Measurements from ENCODE around the gene GRPEL1. TPM values are rescaled to one million over a fixed set of nuclear protein-coding genes. Genes with fewer than 3 reads are reported as not detected.
A peak's percentile ranks its signal among the peaks of the same experiment; 100 is the strongest.
"Not testable (repeated sequence)": the region's sequence is repeated elsewhere in the genome, so short reads cannot be mapped to it uniquely, and the experiment has no call there.

Gene GRPEL1
- total RNA-seq, 8 experiments from 2014 or later, result 14.3 to 75.1 (median 20.3) TPM

DNA sequence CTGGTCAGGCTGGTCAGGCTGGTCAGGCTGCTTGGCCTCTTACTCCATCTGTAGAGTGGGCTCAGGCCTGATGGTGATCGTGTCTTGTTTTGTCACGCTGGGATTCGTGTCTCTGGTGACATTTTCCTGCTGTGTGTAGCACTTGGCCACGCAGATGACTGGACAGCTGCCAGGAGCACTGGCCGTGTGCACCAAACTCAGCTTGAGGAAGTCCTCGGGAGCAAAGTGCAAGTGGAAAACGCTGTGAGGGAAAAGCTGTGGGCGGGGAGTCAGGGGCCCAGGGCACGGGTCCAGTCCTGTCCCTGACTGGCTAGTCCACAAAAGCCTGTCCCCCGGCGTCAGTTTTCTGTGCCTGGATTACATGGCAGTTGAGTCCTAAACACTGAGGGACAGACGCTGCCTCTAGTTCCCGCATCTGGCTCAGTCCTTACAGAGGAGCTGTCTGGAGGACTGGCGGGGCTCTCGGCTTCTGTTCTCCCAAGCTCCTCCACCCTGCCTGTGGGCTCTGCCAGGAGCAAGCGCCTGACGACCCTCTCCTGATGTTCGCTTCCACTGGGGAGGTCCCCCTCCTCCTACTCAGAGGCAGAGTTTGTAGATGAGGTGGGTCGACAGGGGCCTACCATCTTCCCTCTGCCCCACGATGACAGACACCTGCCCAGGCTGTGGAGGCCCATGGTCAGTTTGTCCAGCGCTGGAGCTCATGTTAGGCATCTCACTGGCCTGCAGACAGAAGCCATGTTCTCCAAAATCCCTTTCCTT lies 35.9 kb upstream of the GRPEL1 start:
- 8 to 80% (median 40%) methylated on average over 1 to 7 of the region's 21 CpGs; no CpG with 5 or more reads in 3 of the 10 experiments for WGBS, 10 experiments
- Histone ChIP-seq H3K4me1 (replicated peaks in 1 of 2) (peaks cover 13 to 24% of the 10 kb centered on the region in 2 donors), H3K4me3 (peak overlapping the region in 4 of 5 donors; percentile 27 to 39 (median 38)), H3K27ac (peak overlapping the region in 1 of 2 donors; percentile 5)
- peak; percentile 1 to 60 (median 29) for ATAC-seq (replicated peaks in 6 of 8)
- in situ Hi-C loops (cut with MboI; ENCODE audit: low pct_unique_long_range_greater_than_20kb in 2 of 9, low sequenced_read_pairs in 9 of 9, unreplicated experiment in 9 of 9), result no loop called here

GRCh38 chr4:7103031-7103606 lies 35.3 kb upstream of the GRPEL1 start:
- in situ Hi-C loops (cut with MboI; ENCODE audit: low pct_unique_long_range_greater_than_20kb in 2 of 9, low sequenced_read_pairs in 9 of 9, unreplicated experiment in 9 of 9), result no loop called here
- 0 to 19% (median 0%) methylated on average over 3 to 12 of the region's 35 CpGs; no CpG with 5 or more reads in 7 of the 10 experiments for WGBS, 10 experiments
- peaks cover 13 to 24% of the 10 kb centered on the region in 2 donors for H3K4me1 ChIP-seq (replicated peaks in 1 of 2)
- ATAC-seq (replicated peaks in 6 of 8), result peak; percentile 35 to 74 (median 66)
- peak overlapping the region in 1 of 2 donors; percentile 5 for H3K27ac ChIP-seq
- H3K4me3 ChIP-seq, result peak overlapping the region; percentile 12 to 39 (median 37)

- Histone ChIP-seq H3K4me3 (peak overlapping the region in 4 of 5 donors; percentile 27 to 39 (median 38)), H3K4me1 (replicated peaks in 1 of 2) (peaks cover 13 to 24% of the 10 kb centered on the region in 2 donors)
- 30 to 83% (median 41%) methylated on average over 1 to 10 of the region's 12 CpGs; no CpG with 5 or more reads in 4 of the 10 experiments for WGBS, 10 experiments
- H3K27ac ChIP-seq; ATAC-seq (replicated peaks in 6 of 8); in situ Hi-C loops (cut with MboI; ENCODE audit: low pct_unique_long_range_greater_than_20kb in 2 of 9, low sequenced_read_pairs in 9 of 9, unreplicated experiment in 9 of 9): not testable (repeated sequence)
These were observed 34.6 kb upstream of the GRPEL1 start for GRCh38 chr4:7102516-7102909.

DNA sequence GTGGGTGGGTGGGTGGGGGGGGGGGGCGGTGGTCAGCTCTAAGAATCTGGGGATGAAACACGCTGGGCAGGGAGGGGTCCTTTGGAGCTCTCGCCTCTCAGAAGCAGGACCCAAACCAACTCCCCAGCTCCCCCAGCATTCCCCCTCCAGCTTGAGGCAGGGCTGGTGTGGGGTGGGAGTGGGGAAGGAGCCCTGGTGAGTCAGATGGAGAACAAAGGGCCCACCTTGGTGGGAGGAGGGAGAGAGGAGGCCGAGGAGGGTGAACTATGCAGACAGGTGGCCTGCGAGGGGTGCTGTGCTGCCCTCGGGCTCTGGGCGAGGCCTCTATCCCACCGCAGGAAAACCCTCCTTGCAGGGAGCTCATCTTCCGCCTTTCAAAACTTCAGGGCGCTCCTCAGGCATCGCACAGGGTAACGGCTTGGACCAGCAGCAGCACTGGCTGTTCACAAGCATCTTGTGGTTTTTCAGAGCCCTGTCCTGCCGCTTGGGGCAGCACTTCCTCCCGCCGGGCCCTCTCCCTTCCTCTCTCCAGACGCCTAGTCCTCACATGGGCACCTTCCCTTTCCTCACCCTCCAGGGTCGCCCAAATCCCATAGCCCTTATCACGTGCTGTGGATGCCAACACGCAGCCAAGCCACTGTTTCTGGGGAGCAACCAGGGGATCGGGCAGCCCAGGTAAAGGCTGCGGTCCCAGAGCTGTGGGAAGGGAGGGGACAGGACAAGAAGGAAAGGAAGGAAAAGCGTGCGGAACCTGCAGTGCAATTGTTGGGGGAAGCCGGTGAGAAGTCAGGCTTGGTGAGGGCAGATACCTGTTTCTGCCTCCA lies 34.0 kb upstream of the GRPEL1 start:
- 0 to 53% (median 10%) methylated on average over 2 to 9 of the region's 24 CpGs; no CpG with 5 or more reads in 3 of the 10 experiments for WGBS, 10 experiments
- in situ Hi-C loops (cut with MboI; ENCODE audit: low pct_unique_long_range_greater_than_20kb in 2 of 9, low sequenced_read_pairs in 9 of 9, unreplicated experiment in 9 of 9), result no loop called here
- ATAC-seq (replicated peaks in 6 of 8), result peak; percentile 75 to 93 (median 84)
- H3K4me1 ChIP-seq (replicated peaks in 1 of 2), result peaks cover 13 to 24% of the 10 kb centered on the region in 2 donors
- peak overlapping the region in 1 of 2 donors; percentile 31 for H3K27ac ChIP-seq
- H3K4me3 ChIP-seq, result peak overlapping the region in 3 of 5 donors; percentile 5 to 22 (median 6)

- Histone ChIP-seq H3K4me1 (replicated peaks in 1 of 2) (peaks cover 0 to under 1% of the 10 kb centered on the region in 2 donors), H3K27ac (no peak overlapping the region), H3K4me3 (no peak overlapping the region)
- WGBS, 10 experiments, result 72 to 100% (median 93%) methylated on average over 1 to 7 of the region's 7 CpGs; no CpG with 5 or more reads in 1 of the 10 experiments
- in situ Hi-C loops (cut with MboI; ENCODE audit: low pct_unique_long_range_greater_than_20kb in 2 of 9, low sequenced_read_pairs in 9 of 9, unreplicated experiment in 9 of 9), result loop anchor here in 1 of 9 experiments (25.0 kb wide), 1 partner anchor 384 kb away; the partner anchor contains the start of genes BLOC1S4 and MRFAP1L1
- no peak for ATAC-seq (replicated peaks in 6 of 8)
These were observed 28.4 kb upstream of the GRPEL1 start for GRCh38 chr4:7096236-7096635.

DNA sequence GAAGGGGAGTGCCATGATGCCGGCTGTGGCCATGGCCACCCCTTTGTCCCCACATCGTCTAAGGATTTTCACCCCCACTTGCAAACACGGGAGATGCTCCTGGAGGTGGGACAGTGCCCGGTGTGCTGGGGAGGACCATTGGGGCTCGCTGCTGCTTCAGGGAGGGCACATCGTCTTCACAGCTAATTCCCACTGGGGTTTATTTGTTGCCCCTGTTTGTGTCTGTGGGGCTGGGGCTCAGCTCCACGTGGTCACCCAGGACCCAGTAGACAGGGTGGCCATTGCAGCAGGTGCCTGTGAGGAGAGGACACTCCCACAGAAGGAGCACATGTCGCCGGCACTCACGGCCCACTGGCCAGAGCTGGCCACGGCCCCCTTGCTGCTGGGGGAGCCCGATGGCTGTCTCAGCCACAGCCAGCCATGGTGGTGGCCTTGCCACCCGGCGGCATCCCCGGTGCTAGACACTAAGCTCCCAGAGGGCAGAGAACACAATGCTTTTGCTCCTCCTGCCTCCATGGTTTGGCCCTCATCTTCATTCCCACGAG lies 27.8 kb upstream of the GRPEL1 start:
- in situ Hi-C loops (cut with MboI; ENCODE audit: low pct_unique_long_range_greater_than_20kb in 2 of 9, low sequenced_read_pairs in 9 of 9, unreplicated experiment in 9 of 9), result loop anchor here in 1 of 9 experiments (25.0 kb wide), 1 partner anchor 383 kb away; the partner anchor contains the start of genes BLOC1S4 and MRFAP1L1

DNA sequence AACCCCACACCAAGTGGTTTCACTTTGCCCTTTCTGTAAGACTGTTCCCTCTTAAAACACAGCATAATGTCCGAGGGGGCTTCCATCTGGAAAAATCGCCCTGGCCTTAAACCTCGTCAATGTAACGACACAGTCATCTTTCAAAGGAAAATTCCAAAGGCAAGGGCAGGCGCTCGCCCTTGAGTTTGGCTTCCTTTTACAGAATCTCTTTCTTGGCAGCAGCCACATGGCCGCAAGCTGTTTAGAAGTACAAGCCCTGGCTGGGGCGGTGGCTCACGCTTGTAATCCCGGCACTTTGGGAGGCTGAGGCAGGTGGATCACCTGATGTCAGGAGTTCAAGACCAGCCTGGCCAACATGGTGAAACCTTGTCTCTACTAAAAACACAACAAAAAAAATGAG lies 27.1 kb upstream of the GRPEL1 start:
- no peak for ATAC-seq (replicated peaks in 6 of 8)
- Histone ChIP-seq H3K27ac (no peak overlapping the region), H3K4me1 (replicated peaks in 1 of 2) (peaks cover 0 to 5% of the 10 kb centered on the region in 2 donors), H3K4me3 (no peak overlapping the region)
- in situ Hi-C loops (cut with MboI; ENCODE audit: low pct_unique_long_range_greater_than_20kb in 2 of 9, low sequenced_read_pairs in 9 of 9, unreplicated experiment in 9 of 9), result loop anchor here in 1 of 9 experiments (25.0 kb wide), 1 partner anchor 383 kb away; the partner anchor contains the start of genes BLOC1S4 and MRFAP1L1
- WGBS, 10 experiments, result 20 to 97% (median 83%) methylated on average over 1 to 10 of the region's 10 CpGs; no CpG with 5 or more reads in 3 of the 10 experiments

More for the DNA sequence above, 27.8 kb upstream of the GRPEL1 start:
- ATAC-seq (replicated peaks in 6 of 8), result no peak
- WGBS, 10 experiments, result 31 to 100% (median 80%) methylated on average over 1 to 4 of the region's 16 CpGs; no CpG with 5 or more reads in 3 of the 10 experiments
- peaks cover 0 to 5% of the 10 kb centered on the region in 2 donors for H3K4me1 ChIP-seq (replicated peaks in 1 of 2)
- no peak overlapping the region for H3K27ac ChIP-seq
- no peak overlapping the region for H3K4me3 ChIP-seq

DNA sequence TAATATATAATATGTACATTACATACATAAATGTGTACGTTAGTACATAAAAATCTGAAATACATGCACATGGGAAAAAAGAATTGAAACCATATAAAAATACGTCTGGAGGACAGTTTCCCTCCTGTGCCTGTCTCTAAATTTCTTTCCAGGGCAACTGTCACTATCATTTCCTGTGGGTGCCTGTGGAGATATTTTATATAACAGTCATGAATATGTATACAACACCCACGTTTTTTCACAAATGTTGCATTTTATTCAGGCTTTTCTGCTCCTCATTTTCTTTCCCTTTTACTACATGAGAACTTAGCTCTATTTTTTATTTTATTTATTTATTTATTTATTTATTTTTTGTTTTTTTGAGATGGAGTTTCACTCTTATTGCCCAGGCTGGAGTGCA lies 24.2 kb upstream of the GRPEL1 start:
- whole genome bisulfite sequencing, 10 experiments, result 0 to 80% (median 43%) methylated on average over 1 to 3 of the region's 3 CpGs
- in situ Hi-C loops (cut with MboI; ENCODE audit: low pct_unique_long_range_greater_than_20kb in 2 of 9, low sequenced_read_pairs in 9 of 9, unreplicated experiment in 9 of 9), result loop anchor here in 1 of 9 experiments (25.0 kb wide), 1 partner anchor 380 kb away; the partner anchor contains the start of genes BLOC1S4 and MRFAP1L1
- no peak overlapping the region for H3K27ac ChIP-seq
- ATAC-seq (replicated peaks in 6 of 8), result no peak
- H3K4me1 ChIP-seq (replicated peaks in 1 of 2), result peaks cover 0 to 5% of the 10 kb centered on the region in 2 donors
- H3K4me3 ChIP-seq, result no peak overlapping the region

GRCh38 chr4:7089213-7089986 lies 21.5 kb upstream of the GRPEL1 start:
- H3K4me3 ChIP-seq, result no peak overlapping the region
- peaks cover 0 to 5% of the 10 kb centered on the region in 2 donors for H3K4me1 ChIP-seq (replicated peaks in 1 of 2)
- ATAC-seq (replicated peaks in 6 of 8), result no peak
- H3K27ac ChIP-seq, result no peak overlapping the region
- in situ Hi-C loops (cut with MboI; ENCODE audit: low pct_unique_long_range_greater_than_20kb in 2 of 9, low sequenced_read_pairs in 9 of 9, unreplicated experiment in 9 of 9), result loop anchor here in 1 of 9 experiments (25.0 kb wide), 1 partner anchor 377 kb away; the partner anchor contains the start of genes BLOC1S4 and MRFAP1L1
- 24 to 84% (median 70%) methylated on average over 2 to 5 of the region's 5 CpGs; no CpG with 5 or more reads in 1 of the 10 experiments for whole genome bisulfite sequencing, 10 experiments

DNA sequence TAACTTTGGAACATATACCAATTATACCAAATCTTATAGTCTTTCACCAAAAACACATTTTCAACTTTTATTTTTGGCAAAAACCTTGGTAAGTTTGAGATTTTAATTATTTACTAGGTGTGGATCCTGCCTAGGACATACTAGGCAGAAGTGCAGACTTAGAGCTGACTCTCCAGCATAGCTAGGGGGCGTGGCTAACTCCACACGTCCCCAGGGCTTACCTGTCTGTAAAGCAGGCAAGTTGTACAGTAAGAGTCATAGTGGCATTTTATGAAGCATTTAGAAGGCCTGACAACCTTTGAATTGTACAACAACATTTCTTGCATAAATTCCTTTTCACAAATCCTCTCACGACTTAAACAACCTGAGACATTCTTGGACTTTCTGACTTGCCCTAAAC lies 19.2 kb upstream of the GRPEL1 start:
- Histone ChIP-seq H3K27ac (no peak overlapping the region), H3K4me3 (no peak overlapping the region), H3K4me1 (replicated peaks in 1 of 2) (peaks cover 0 to 5% of the 10 kb centered on the region in 2 donors)
- 29 to 100% (median 71%) methylated on average over 1 to 3 of the region's 3 CpGs; no CpG with 5 or more reads in 2 of the 10 experiments for WGBS, 10 experiments
- no peak for ATAC-seq (replicated peaks in 6 of 8)
- in situ Hi-C loops (cut with MboI; ENCODE audit: low pct_unique_long_range_greater_than_20kb in 2 of 9, low sequenced_read_pairs in 9 of 9, unreplicated experiment in 9 of 9), result loop anchor here in 1 of 9 experiments (25.0 kb wide), 1 partner anchor 375 kb away; the partner anchor contains the start of genes BLOC1S4 and MRFAP1L1

DNA sequence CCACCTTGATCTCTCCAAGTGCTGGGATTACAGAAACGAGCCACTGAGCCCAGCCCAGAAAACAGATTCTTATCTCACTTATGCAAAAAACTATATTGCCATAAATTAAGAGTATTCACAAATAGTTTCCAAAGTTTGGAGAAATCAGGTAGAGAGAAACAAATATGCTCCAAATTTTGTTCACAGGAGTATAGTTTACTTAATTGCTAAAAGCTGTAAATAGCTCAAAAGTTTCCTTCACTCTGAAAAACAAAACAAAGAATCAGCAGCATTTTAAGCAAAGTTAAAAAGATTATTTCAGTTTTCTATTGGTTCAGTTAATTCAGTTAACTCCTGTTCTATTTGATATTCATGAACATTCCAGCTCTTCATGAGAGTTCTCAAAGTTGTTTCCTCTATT lies 18.5 kb upstream of the GRPEL1 start:
- Histone ChIP-seq H3K4me1 (replicated peaks in 1 of 2) (peaks cover 0 to 5% of the 10 kb centered on the region in 2 donors), H3K27ac (no peak overlapping the region), H3K4me3 (no peak overlapping the region)
- no peak for ATAC-seq (replicated peaks in 6 of 8)
- in situ Hi-C loops (cut with MboI; ENCODE audit: low pct_unique_long_range_greater_than_20kb in 2 of 9, low sequenced_read_pairs in 9 of 9, unreplicated experiment in 9 of 9), result loop anchor here in 1 of 9 experiments (25.0 kb wide), 1 partner anchor 374 kb away; the partner anchor contains the start of genes BLOC1S4 and MRFAP1L1
- 0 to 50% (median 0%) methylated on average over 1 of the region's 1 CpG; no CpG with 5 or more reads in 2 of the 10 experiments for WGBS, 10 experiments

Measured in motor neuron (in vitro differentiated cells).